NT2/D1 (cell line): Measurements from ENCODE around the gene KRT13.

Experiments
- SUZ12 ChIP-seq: IDR thresholded peaks from 2 replicates; pipeline ENCODE4 v1.6.1; 2011; ENCODE audit not compliant: insufficient read length, insufficient read depth; ENCODE audit errors: extremely low read depth
- YY1 ChIP-seq: IDR thresholded peaks from 2 replicates; pipeline ENCODE4 v1.6.1; 2011; ENCODE audit not compliant: insufficient read length, insufficient read depth
- ZNF274 ChIP-seq: IDR thresholded peaks from 2 replicates; pipeline ENCODE4 v1.6.1; 2011; ENCODE audit warnings: mild to moderate bottlenecking, low read depth, low read length

- TF ChIP-seq ZNF274 (no peak), SUZ12 (no peak), YY1 (no peak)
Observed at GRCh38 chr17:41511116-41511515, 5.7 kb upstream of the KRT13 start.
